ENCODE measurements around the gene KCNH1. TPM values are rescaled to one million over a fixed set of nuclear protein-coding genes. Genes with fewer than 3 reads are reported as not detected.

KCNH1 gene
- polyA plus RNA-seq, 1 experiment = 3.5 TPM

DNA sequence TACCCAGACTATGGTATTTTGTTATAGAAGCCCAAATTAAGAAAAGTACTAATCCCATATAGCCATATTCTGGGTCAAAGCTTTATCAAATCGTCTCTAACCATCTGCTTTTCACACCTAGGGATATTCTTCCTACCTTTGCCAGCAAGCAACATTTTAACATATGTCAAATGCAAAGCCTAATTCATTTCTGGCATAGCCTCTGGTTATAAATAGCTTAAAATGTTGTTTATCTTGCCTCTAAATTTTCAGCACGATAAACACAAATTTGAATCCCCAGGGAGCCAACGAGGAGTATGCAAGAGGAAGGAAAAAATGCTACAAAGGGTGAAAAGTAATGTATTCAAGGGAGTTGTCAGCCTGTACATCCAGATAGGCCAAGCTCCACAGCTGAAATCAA lies 357.2 kb downstream of the KCNH1 start:
- Histone ChIP-seq H3K4me3 (ENCODE audit: low read depth, low read length) (no peak overlapping the region), H3K36me3 (ENCODE audit: control insufficient read depth, insufficient read depth, low read length) (no peaks in the 10 kb centered on the region), H3K27me3 (ENCODE audit: control insufficient read depth, insufficient read depth, low read length) (no peaks in the 10 kb centered on the region)
- TF ChIP-seq, protein P1, sequence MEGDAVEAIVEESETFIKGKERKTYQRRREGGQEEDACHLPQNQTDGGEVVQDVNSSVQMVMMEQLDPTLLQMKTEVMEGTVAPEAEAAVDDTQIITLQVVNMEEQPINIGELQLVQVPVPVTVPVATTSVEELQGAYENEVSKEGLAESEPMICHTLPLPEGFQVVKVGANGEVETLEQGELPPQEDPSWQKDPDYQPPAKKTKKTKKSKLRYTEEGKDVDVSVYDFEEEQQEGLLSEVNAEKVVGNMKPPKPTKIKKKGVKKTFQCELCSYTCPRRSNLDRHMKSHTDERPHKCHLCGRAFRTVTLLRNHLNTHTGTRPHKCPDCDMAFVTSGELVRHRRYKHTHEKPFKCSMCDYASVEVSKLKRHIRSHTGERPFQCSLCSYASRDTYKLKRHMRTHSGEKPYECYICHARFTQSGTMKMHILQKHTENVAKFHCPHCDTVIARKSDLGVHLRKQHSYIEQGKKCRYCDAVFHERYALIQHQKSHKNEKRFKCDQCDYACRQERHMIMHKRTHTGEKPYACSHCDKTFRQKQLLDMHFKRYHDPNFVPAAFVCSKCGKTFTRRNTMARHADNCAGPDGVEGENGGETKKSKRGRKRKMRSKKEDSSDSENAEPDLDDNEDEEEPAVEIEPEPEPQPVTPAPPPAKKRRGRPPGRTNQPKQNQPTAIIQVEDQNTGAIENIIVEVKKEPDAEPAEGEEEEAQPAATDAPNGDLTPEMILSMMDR (IDR thresholded peaks at IDR 0.05; ENCODE audit: insufficient read depth, low read depth, low read length) = no peak
- POLR2A ChIA-PET = no interaction called here
- DNase-seq (ENCODE audit: low read depth) = no peak
- CTCF ChIA-PET = interaction anchor here (0.8 kb wide), 1 partner anchor 19 kb away, joined by 3 read pairs; no protein-coding TSS in a partner anchor

DNA sequence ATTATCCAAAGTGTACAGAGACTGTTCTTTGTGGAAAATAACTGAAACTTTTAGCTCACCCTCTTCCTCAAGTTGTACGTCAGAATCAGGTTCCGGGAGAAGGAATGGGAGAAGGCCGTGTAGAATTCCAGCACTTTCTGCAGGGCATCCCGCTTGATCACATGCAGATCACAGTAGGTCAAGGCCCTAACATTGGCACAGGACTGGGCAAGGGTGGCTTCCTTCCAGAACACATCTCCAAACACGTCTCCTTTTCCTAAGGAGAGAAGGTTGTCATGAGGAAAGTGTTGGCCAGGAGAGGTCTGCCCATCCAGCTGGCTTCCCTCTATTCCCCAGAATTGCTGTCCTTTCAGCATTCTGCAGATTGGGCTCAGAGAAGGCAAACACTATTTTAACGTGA lies 358.7 kb downstream of the KCNH1 start:
- H3K4me3 ChIP-seq (ENCODE audit: low read depth, low read length) = no peak overlapping the region
- no peaks in the 10 kb centered on the region for H3K36me3 ChIP-seq (ENCODE audit: control insufficient read depth, insufficient read depth, low read length)
- TF ChIP-seq, protein P1 (IDR thresholded peaks at IDR 0.05; ENCODE audit: insufficient read depth, low read depth, low read length) = no peak
- no peak for DNase-seq (ENCODE audit: low read depth)
- POLR2A ChIA-PET = no interaction called here
- H3K27me3 ChIP-seq (ENCODE audit: control insufficient read depth, insufficient read depth, low read length) = no peaks in the 10 kb centered on the region
- CTCF ChIA-PET = no interaction called here

DNA sequence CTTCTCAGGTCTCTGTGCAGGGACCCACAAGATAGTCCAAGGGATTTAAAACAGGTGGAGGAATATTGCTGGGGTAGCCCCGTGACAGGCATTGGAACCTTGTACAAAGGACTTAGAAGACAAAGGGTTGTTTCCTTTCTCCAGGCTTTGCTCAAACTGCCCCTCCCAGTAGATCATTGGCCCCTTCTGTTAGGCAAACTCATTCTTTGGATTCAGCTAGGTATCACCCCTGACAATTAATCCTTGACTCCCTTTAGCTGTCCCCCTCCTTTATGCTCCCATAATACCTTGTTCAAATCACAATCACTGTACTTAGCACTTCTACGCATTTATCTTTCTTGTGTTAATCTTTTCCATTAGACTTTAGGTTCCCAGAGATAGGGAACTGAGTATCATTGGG lies 360.5 kb downstream of the KCNH1 start:
- CTCF ChIA-PET = no interaction called here
- H3K27me3 ChIP-seq (ENCODE audit: control insufficient read depth, insufficient read depth, low read length) = no peaks in the 10 kb centered on the region
- POLR2A ChIA-PET = no interaction called here
- no peaks in the 10 kb centered on the region for H3K36me3 ChIP-seq (ENCODE audit: control insufficient read depth, insufficient read depth, low read length)
- DNase-seq (ENCODE audit: low read depth) = no peak
- TF ChIP-seq, protein P1 (IDR thresholded peaks at IDR 0.05; ENCODE audit: insufficient read depth, low read depth, low read length) = no peak
- no peak overlapping the region for H3K4me3 ChIP-seq (ENCODE audit: low read depth, low read length)

DNA sequence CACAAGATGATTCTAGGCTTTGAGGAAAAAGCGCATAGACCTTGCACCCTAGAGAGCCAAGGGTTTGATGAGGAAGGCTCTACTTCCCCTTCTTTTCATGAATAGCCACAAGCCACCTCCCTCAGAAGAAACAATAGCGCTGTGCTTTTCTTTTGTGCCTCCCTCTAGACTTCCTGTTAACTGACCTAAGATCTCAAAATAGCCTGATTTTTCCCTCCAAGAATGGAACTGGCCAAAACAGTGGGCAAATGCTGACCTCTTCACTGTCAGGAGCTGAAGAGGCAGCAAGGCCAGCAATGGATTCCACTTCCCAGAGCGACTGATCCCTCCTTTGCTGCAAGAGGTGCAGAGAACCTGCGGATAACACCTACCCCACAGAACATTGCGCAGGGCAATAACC lies 362.8 kb downstream of the KCNH1 start:
- ChIA-PET CTCF (interaction anchor here (1.6 kb wide), 1 partner anchor 109 kb away, joined by 3 read pairs; no protein-coding TSS in a partner anchor), POLR2A (no interaction called here)
- no peaks in the 10 kb centered on the region for H3K36me3 ChIP-seq (ENCODE audit: control insufficient read depth, insufficient read depth, low read length)
- TF ChIP-seq, protein P1 (IDR thresholded peaks at IDR 0.05; ENCODE audit: insufficient read depth, low read depth, low read length) = no peak
- no peaks in the 10 kb centered on the region for H3K27me3 ChIP-seq (ENCODE audit: control insufficient read depth, insufficient read depth, low read length)
- no peak overlapping the region for H3K4me3 ChIP-seq (ENCODE audit: low read depth, low read length)
- no peak for DNase-seq (ENCODE audit: low read depth)

DNA sequence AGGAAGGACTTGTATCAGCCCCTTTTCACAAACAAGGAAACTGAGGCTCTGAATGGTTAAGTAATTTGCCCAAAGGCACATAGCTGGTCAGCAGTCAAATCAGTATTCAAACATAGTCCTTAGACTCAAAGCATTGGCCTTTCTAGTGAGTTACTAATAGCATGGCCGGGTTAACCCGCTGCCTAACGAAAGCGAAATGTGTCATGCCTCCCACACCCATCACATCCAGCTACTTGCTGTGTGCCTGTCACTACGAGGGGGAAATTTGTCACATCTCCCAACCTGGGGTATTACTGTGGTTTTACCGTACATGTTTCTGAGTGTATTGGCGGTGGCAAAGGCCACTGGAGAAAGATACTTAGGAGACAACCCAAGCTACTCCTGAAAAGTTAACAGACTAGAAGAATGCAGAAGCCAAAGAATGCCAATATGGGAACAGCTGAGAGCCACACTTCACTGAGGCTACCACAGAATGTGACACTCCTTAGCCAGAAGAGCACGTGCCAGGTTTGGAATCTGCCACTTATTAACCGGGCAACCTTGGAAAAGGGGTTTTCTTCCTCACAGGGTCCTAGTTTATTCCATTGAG lies 363.5 kb downstream of the KCNH1 start:
- no peaks in the 10 kb centered on the region for H3K36me3 ChIP-seq (ENCODE audit: control insufficient read depth, insufficient read depth, low read length)
- TF ChIP-seq, protein P1 (IDR thresholded peaks at IDR 0.05; ENCODE audit: insufficient read depth, low read depth, low read length) = no peak
- no peak for DNase-seq (ENCODE audit: low read depth)
- POLR2A ChIA-PET = no interaction called here
- CTCF ChIA-PET = interaction anchor here (1.6 kb wide), 1 partner anchor 109 kb away, joined by 3 read pairs; no protein-coding TSS in a partner anchor
- no peak overlapping the region for H3K4me3 ChIP-seq (ENCODE audit: low read depth, low read length)
- no peaks in the 10 kb centered on the region for H3K27me3 ChIP-seq (ENCODE audit: control insufficient read depth, insufficient read depth, low read length)

Data from BJ (cell line).